Measurements from ENCODE around the gene TBC1D19. TPM values are rescaled to one million over a fixed set of nuclear protein-coding genes. Genes with fewer than 3 reads are reported as not detected.
A peak's percentile ranks its signal among the peaks of the same experiment; 100 is the strongest.

Gene TBC1D19
- total and polyA plus RNA-seq, 8 donors: 1.8 to 8.2 (median 4.3) TPM

DNA sequence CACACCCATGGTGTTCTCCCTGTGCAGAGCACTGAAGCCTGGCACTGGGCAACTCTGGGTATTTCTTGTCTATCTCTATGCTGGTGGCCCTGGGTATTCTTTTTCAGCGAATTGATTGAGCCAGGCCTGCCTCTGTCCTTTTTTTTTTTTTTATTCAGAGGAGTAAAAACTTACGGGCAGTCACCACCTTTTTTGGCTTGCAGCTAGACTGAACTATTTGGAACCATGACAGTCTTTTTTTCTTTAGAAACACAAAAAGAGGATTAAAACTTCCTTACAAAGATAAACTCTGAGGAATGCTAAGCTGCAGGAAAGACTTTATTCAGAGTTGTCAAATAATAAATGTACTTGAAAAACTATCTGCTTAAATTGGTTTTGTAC, 157.6 kb downstream of the TBC1D19 start:
- TF ChIP-seq, protein P1, sequence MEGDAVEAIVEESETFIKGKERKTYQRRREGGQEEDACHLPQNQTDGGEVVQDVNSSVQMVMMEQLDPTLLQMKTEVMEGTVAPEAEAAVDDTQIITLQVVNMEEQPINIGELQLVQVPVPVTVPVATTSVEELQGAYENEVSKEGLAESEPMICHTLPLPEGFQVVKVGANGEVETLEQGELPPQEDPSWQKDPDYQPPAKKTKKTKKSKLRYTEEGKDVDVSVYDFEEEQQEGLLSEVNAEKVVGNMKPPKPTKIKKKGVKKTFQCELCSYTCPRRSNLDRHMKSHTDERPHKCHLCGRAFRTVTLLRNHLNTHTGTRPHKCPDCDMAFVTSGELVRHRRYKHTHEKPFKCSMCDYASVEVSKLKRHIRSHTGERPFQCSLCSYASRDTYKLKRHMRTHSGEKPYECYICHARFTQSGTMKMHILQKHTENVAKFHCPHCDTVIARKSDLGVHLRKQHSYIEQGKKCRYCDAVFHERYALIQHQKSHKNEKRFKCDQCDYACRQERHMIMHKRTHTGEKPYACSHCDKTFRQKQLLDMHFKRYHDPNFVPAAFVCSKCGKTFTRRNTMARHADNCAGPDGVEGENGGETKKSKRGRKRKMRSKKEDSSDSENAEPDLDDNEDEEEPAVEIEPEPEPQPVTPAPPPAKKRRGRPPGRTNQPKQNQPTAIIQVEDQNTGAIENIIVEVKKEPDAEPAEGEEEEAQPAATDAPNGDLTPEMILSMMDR (IDR thresholded peaks at IDR 0.05): no peak
- peak in 3 of 4 donors; percentile 74 to 91 (median 90) for ATAC-seq
- peaks cover 0 to 13% (median 9%) of the 10 kb centered on the region in 3 donors for H3K4me1 ChIP-seq
- H3K27me3 ChIP-seq: no peaks in the 10 kb centered on the region
- intact Hi-C loops (cut with DNase I): no loop called here
- H3K4me3 ChIP-seq: no peak overlapping the region
- DNase-seq: peak in 2 of 6 donors; percentile 12 to 15
- H3K27ac ChIP-seq: peak overlapping the region in 2 of 4 donors; percentile 3 to 24
- H3K36me3 ChIP-seq: no peaks in the 10 kb centered on the region
- no peak for FAIRE-seq
- 14 to 23% methylated on average over 2 of the region's 2 CpGs for WGBS, 2 donors
- no peaks in the 10 kb centered on the region for H3K9me3 ChIP-seq

DNA sequence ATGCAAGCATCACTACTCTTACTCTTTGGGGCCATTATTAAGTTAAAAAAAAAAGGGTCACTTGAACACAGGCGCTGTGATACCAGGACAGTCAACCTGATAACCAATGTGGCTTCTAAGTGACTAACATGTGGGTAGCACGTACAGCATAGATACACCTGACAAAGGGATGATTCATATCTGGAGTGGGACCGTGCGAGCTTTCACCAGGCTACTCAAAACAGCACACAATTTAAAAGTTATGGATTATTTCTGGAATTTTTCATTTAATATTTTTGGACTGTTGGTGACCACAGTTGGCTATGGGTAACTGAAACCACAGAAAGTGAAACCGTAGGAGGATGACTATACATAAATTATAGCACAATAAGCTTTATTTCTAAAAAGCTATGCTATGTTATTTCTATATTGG, 162.9 kb downstream of the TBC1D19 start:
- Histone ChIP-seq H3K4me3 (no peak overlapping the region), H3K27ac (no peak overlapping the region), H3K4me1 (peaks cover 0 to 1% (median under 1%) of the 10 kb centered on the region in 3 donors), H3K9me3 (no peaks in the 10 kb centered on the region), H3K27me3 (no peaks in the 10 kb centered on the region), H3K36me3 (no peaks in the 10 kb centered on the region)
- ATAC-seq: no peak
- TF ChIP-seq, protein P1 (IDR thresholded peaks at IDR 0.05): no peak
- WGBS, 2 donors: 93 to 98% methylated on average over 5 of the region's 5 CpGs
- DNase-seq: no peak
- intact Hi-C loops (cut with DNase I): no loop called here
- no peak for FAIRE-seq

- Histone ChIP-seq H3K9me3 (no peaks in the 10 kb centered on the region), H3K4me3 (no peak overlapping the region), H3K36me3 (no peaks in the 10 kb centered on the region), H3K4me1 (no peaks in the 10 kb centered on the region), H3K27ac (no peak overlapping the region), H3K27me3 (no peaks in the 10 kb centered on the region)
- DNase-seq (no peak), ATAC-seq (no peak), FAIRE-seq (no peak)
- intact Hi-C loops (cut with DNase I): no loop called here
- TF ChIP-seq, protein P1 (IDR thresholded peaks at IDR 0.05): no peak
Observed at GRCh38 chr4:26748811-26749210, 164.9 kb downstream of the TBC1D19 start.

DNA sequence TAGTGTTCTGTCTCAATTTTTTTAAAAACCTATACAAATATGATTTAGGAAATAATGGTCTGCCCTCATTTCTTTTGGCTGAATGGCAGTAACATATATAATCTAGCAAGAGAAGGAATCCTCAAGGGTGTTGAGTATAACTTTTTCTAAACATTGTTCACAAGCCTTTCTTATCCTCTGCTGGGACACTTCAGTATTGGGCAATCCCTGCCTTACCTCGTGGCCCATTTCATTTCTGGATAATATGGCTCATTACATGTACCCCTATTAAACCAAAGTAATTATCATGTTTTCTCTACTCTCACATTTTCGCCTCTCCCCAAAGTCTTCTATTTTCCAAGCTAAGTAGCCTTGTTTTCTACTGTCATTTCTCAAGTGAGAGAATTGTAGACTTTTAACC, 166.0 kb downstream of the TBC1D19 start:
- Histone ChIP-seq H3K9me3 (no peaks in the 10 kb centered on the region), H3K36me3 (no peaks in the 10 kb centered on the region), H3K4me1 (no peaks in the 10 kb centered on the region), H3K27ac (no peak overlapping the region), H3K27me3 (no peaks in the 10 kb centered on the region), H3K4me3 (no peak overlapping the region)
- DNase-seq (no peak), ATAC-seq (no peak), FAIRE-seq (no peak)
- TF ChIP-seq, protein P1 (IDR thresholded peaks at IDR 0.05): no peak
- intact Hi-C loops (cut with DNase I): no loop called here
- 81 to 90% methylated on average over 2 of the region's 2 CpGs for WGBS, 2 donors

- ATAC-seq (no peak), FAIRE-seq (no peak), DNase-seq (no peak)
- H3K4me1 ChIP-seq: no peaks in the 10 kb centered on the region
- H3K36me3 ChIP-seq: no peaks in the 10 kb centered on the region
- no peak overlapping the region for H3K27ac ChIP-seq
- TF ChIP-seq, protein P1 (IDR thresholded peaks at IDR 0.05): no peak
- H3K4me3 ChIP-seq: no peak overlapping the region
- no peaks in the 10 kb centered on the region for H3K27me3 ChIP-seq
- H3K9me3 ChIP-seq: no peaks in the 10 kb centered on the region
- intact Hi-C loops (cut with DNase I): no loop called here
Observed at GRCh38 chr4:26751004-26751403, 167.1 kb downstream of the TBC1D19 start.
